Gastroesophageal sphincter (tissue), 4 donors: ENCODE measurements around the gene POU2AF1. TPM values are rescaled to one million over a fixed set of nuclear protein-coding genes. Genes with fewer than 3 reads are reported as not detected.

Experiments used
- ATAC-seq: fragments of 150-250 bp; one replicate; pipeline ENCODE4 v1.9.1; 2016; ENCODE audit warnings: mild to moderate bottlenecking, moderate library complexity
- H3K27ac ChIP-seq, 4 donors: fragments of 200-600 bp; sonication (generic) in 3 of 4; 1 replicate in 3 of 4; 2 replicates in 1 of 4; pipeline ENCODE4 v1.5.1; 2016 to 2019
- H3K27me3 ChIP-seq: fragments of 200-600 bp; sonication (generic); one replicate; pipeline ENCODE4 v1.5.1; 2019
- H3K36me3 ChIP-seq, 2 donors: fragments of 200-600 bp; sonication (generic); one replicate each; pipeline ENCODE4 v1.5.1; 2019; ENCODE audit warnings: control low read depth in 1 of 2
- H3K4me1 ChIP-seq, 3 donors: fragments of 200-600 bp; sonication (generic); 1 replicate in 2 of 3; 2 replicates in 1 of 3; pipeline ENCODE4 v1.5.1; 2016 to 2019; ENCODE audit warnings: control low read depth in 2 of 3
- H3K4me3 ChIP-seq, 2 donors: fragments of 200-600 bp; sonication (generic); one replicate each; pipeline ENCODE4 v1.5.1; 2019; ENCODE audit warnings: mild to moderate bottlenecking in 1 of 2, moderate library complexity in 1 of 2
- H3K9me3 ChIP-seq, 3 donors: fragments of 200-600 bp; sonication (generic); one replicate each; pipeline ENCODE4 v1.5.1; 2017 to 2019; ENCODE audit warnings: control low read depth in 2 of 3
- CTCF ChIP-seq, 4 experiments: fragments of 200-600 bp in 2 of 4; fragments of 450-650 bp in 2 of 4; sonication (generic) in 1 of 4; IDR thresholded peaks; one replicate each; pipeline ENCODE4 v1.5.1; 2017 to 2019; ENCODE audit warnings: antibody characterized with exemption in 4 of 4, mild to moderate bottlenecking in 2 of 4, moderate library complexity in 2 of 4
- EP300 ChIP-seq: sonication (generic); formaldehyde crosslinking; IDR thresholded peaks from one replicate; pipeline ENCODE4 v1.6.1; 2017; ENCODE audit warnings: antibody characterized with exemption, mild to moderate bottlenecking
- POLR2A ChIP-seq, 2 donors: fragments of 450-650 bp; IDR thresholded peaks; one replicate each; pipeline ENCODE4 v1.6.1; 2017; ENCODE audit warnings: antibody characterized with exemption in 2 of 2, mild to moderate bottlenecking in 2 of 2, moderate library complexity in 1 of 2
- POLR2AphosphoS5 ChIP-seq: sonication (generic); formaldehyde crosslinking; IDR thresholded peaks from one replicate; pipeline ENCODE4 v1.6.1; 2017; ENCODE audit warnings: antibody characterized with exemption
- WGBS, 2 donors: methylation state at CpG; one replicate each; pipeline ENCODE4 v1.1.5; 2018; ENCODE audit warnings: low coverage in 1 of 2; 5-methylcytosine and 5-hydroxymethylcytosine counted together
- total RNA-seq, 4 donors: library from RNA; depleted of rRNA; stranded (reverse); fragments of >200 nt; gene quantifications; one replicate each; pipeline ENCODE4 v1.1.0, GENCODE V29; 2016

Gene POU2AF1
- total RNA-seq, 4 donors from 2014 or later = 0.10 TPM; not detected in 3

GRCh38 chr11:111355956-111356659, 23.0 kb downstream of the POU2AF1 start:
- H3K4me3 ChIP-seq = no peak overlapping the region
- WGBS, 2 donors = 61 to 64% methylated on average over 4 of the region's 5 CpGs
- H3K9me3 ChIP-seq = no peaks in the 10 kb centered on the region
- TF ChIP-seq EP300 = no peak
- TF ChIP-seq POLR2A (IDR thresholded peaks at IDR 0.05) = no peak
- no peak for TF ChIP-seq POLR2AphosphoS5
- no peak for TF ChIP-seq CTCF (IDR thresholded peaks at IDR 0.05)
- ATAC-seq = no peak
- H3K36me3 ChIP-seq = no peaks in the 10 kb centered on the region
- no peak overlapping the region for H3K27ac ChIP-seq
- no peaks in the 10 kb centered on the region for H3K4me1 ChIP-seq
- no peaks in the 10 kb centered on the region for H3K27me3 ChIP-seq

GRCh38 chr11:111355101-111355500, 24.0 kb downstream of the POU2AF1 start:
- 95 to 100% methylated on average over 1 to 4 of the region's 5 CpGs for WGBS, 2 donors

GRCh38 chr11:111354601-111354891, 24.5 kb downstream of the POU2AF1 start:
- Histone ChIP-seq H3K27ac (no peak overlapping the region), H3K36me3 (no peaks in the 10 kb centered on the region), H3K9me3 (no peaks in the 10 kb centered on the region), H3K4me1 (no peaks in the 10 kb centered on the region), H3K4me3 (no peak overlapping the region), H3K27me3 (no peaks in the 10 kb centered on the region)
- 83 to 100% methylated on average over 1 to 2 of the region's 2 CpGs for WGBS, 2 donors
- ATAC-seq = no peak
- no peak for TF ChIP-seq POLR2AphosphoS5
- no peak for TF ChIP-seq POLR2A (IDR thresholded peaks at IDR 0.05)
- no peak for TF ChIP-seq CTCF (IDR thresholded peaks at IDR 0.05)
- no peak for TF ChIP-seq EP300

More at GRCh38 chr11:111355101-111355500, 24.0 kb downstream of the POU2AF1 start:
- Histone ChIP-seq H3K9me3 (no peaks in the 10 kb centered on the region), H3K4me3 (no peak overlapping the region), H3K27me3 (no peaks in the 10 kb centered on the region), H3K36me3 (no peaks in the 10 kb centered on the region), H3K4me1 (no peaks in the 10 kb centered on the region), H3K27ac (no peak overlapping the region)
- no peak for TF ChIP-seq POLR2AphosphoS5
- no peak for TF ChIP-seq CTCF (IDR thresholded peaks at IDR 0.05)
- TF ChIP-seq POLR2A (IDR thresholded peaks at IDR 0.05) = no peak
- no peak for TF ChIP-seq EP300
- no peak for ATAC-seq

GRCh38 chr11:111353776-111354600, 25.1 kb downstream of the POU2AF1 start:
- 89 to 92% methylated on average over 6 to 12 of the region's 16 CpGs for WGBS, 2 donors
- Histone ChIP-seq H3K36me3 (no peaks in the 10 kb centered on the region), H3K27me3 (no peaks in the 10 kb centered on the region), H3K4me3 (no peak overlapping the region), H3K9me3 (no peaks in the 10 kb centered on the region), H3K27ac (no peak overlapping the region), H3K4me1 (no peaks in the 10 kb centered on the region)
- ATAC-seq = no peak
- TF ChIP-seq EP300 = no peak
- no peak for TF ChIP-seq POLR2AphosphoS5

- no peak for TF ChIP-seq CTCF (IDR thresholded peaks at IDR 0.05)
- Histone ChIP-seq H3K9me3 (no peaks in the 10 kb centered on the region), H3K27ac (no peak overlapping the region), H3K27me3 (no peaks in the 10 kb centered on the region), H3K4me1 (no peaks in the 10 kb centered on the region), H3K36me3 (no peaks in the 10 kb centered on the region), H3K4me3 (no peak overlapping the region)
- 61 to 82% methylated on average over 4 of the region's 8 CpGs for WGBS, 2 donors
- ATAC-seq = no peak
These were observed 26.0 kb downstream of the POU2AF1 start for GRCh38 chr11:111352935-111353710.
